ENCODE data around the gene CBFA2T2.

GRCh38 chr20:33460711-33461110 is 29.2 kb upstream of the CBFA2T2 start:
- no peak for TF ChIP-seq CTCF (conservative IDR thresholded peaks at IDR 0.05)
- no peak for TF ChIP-seq EZH2 (IDR thresholded peaks at IDR 0.05; ENCODE audit: low read depth)
